Measurements from ENCODE around the gene SPDL1.

GRCh38 chr5:169571355-169571754, 12.2 kb upstream of the SPDL1 start:
- no peak for TF ChIP-seq CTCF (IDR thresholded peaks at IDR 0.05)
- no peak for TF ChIP-seq POLR2A (IDR thresholded peaks at IDR 0.05)
